Measurements from ENCODE around the gene TGM2.
"Not testable (repeated sequence)": the region's sequence is repeated elsewhere in the genome, so short reads cannot be mapped to it uniquely, and the experiment has no call there.

Gene TGM2

GRCh38 chr20:38111366-38112232 is 53.5 kb downstream of the TGM2 start:
- no peak for FAIRE-seq

- no peak for FAIRE-seq
Measured at GRCh38 chr20:38110525-38111178, 54.4 kb downstream of the TGM2 start.

- no peak for FAIRE-seq
Measured at GRCh38 chr20:38109591-38110524, 55.2 kb downstream of the TGM2 start.

- FAIRE-seq, result no peak
Measured at GRCh38 chr20:38108986-38109541, 56.0 kb downstream of the TGM2 start.

- no peak for FAIRE-seq
Measured at GRCh38 chr20:38108438-38108985, 56.6 kb downstream of the TGM2 start.

GRCh38 chr20:38107916-38108315 is 57.2 kb downstream of the TGM2 start:
- FAIRE-seq, result not testable (repeated sequence)

GRCh38 chr20:38107386-38107785 is 57.7 kb downstream of the TGM2 start:
- FAIRE-seq, result not testable (repeated sequence)

GRCh38 chr20:38106461-38106860 is 58.6 kb downstream of the TGM2 start:
- FAIRE-seq, result no peak

GRCh38 chr20:38104285-38104684 is 60.8 kb downstream of the TGM2 start:
- no peak for FAIRE-seq

GRCh38 chr20:38102206-38102605 is 62.9 kb downstream of the TGM2 start:
- not testable (repeated sequence) for FAIRE-seq

- FAIRE-seq, result no peak
Measured at GRCh38 chr20:38098952-38099351, 66.1 kb downstream of the TGM2 start.

- FAIRE-seq, result no peak
Measured at GRCh38 chr20:38095017-38095686, 69.9 kb downstream of the TGM2 start.

- FAIRE-seq, result no peak
Measured at GRCh38 chr20:38094373-38094891, 70.6 kb downstream of the TGM2 start.

- no peak for FAIRE-seq
Measured at GRCh38 chr20:38093641-38094077, 71.4 kb downstream of the TGM2 start.

GRCh38 chr20:38092915-38093314 is 72.2 kb downstream of the TGM2 start:
- no peak for FAIRE-seq

GRCh38 chr20:38092260-38092857 is 72.7 kb downstream of the TGM2 start:
- no peak for FAIRE-seq

- FAIRE-seq, result no peak
Measured at GRCh38 chr20:38091441-38092216, 73.4 kb downstream of the TGM2 start.

GRCh38 chr20:38090061-38090460 is 75.0 kb downstream of the TGM2 start:
- no peak for FAIRE-seq

GRCh38 chr20:38089500-38089899 is 75.6 kb downstream of the TGM2 start:
- no peak for FAIRE-seq

GRCh38 chr20:38085026-38085425 is 80.0 kb downstream of the TGM2 start:
- no peak for FAIRE-seq
